Stimulated activated CD8-positive, alpha-beta memory T cell treated with anti-CD3 and anti-CD28 coated beads, Interleukin-4, amount 100 ng/mL, for 1 hour (primary cell): ENCODE results near the gene RPP40.
"Not testable (repeated sequence)": the region's sequence is repeated elsewhere in the genome, so short reads cannot be mapped to it uniquely, and the experiment has no call there.

Experiments
- DNase-seq, 2 donors: peaks; one replicate each; pipeline ENCODE4 v3.0.0-alpha.2; 2020; ENCODE audit warnings: low read depth in 2 of 2, low spot score in 1 of 2

RPP40 gene

GRCh38 chr6:5003604-5004372, at the start of gene RPP40:
TSS of gene RPP40 (minus strand) at chr6:5004037. CDS start at chr6:5004002, 35 bp downstream.
- peak; percentile 94 to 98 for DNase-seq

- no peak for DNase-seq
Measured at GRCh38 chr6:5053038-5053437, 49.2 kb upstream of the RPP40 start.

- DNase-seq: no peak
Measured at GRCh38 chr6:5051394-5051793, 47.6 kb upstream of the RPP40 start.

DNA sequence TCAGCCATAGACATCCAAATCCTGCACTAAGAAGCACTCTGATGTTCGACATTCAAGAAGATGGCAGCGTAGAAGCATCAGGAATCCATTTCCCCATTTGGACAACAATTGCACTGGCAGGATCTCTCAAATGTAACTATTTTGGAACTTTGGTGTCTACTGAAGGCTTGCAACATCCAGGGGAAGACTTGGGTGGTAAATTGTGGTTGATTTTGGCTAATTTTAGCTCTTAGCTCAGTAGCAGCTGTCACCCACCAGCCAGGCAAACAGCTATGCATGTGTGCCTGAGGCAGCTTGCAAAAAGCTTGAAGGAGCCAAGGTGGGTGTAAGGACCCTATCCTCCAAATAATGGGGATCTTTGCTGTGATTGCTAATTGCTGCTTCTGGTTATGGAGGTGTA, 46.2 kb upstream of the RPP40 start:
- no peak for DNase-seq

- DNase-seq: no peak
Measured at GRCh38 chr6:5046430-5046829, 42.6 kb upstream of the RPP40 start.

GRCh38 chr6:5045416-5045815, 41.6 kb upstream of the RPP40 start:
- DNase-seq: no peak

GRCh38 chr6:5044866-5045265, 41.0 kb upstream of the RPP40 start:
- DNase-seq: no peak

DNA sequence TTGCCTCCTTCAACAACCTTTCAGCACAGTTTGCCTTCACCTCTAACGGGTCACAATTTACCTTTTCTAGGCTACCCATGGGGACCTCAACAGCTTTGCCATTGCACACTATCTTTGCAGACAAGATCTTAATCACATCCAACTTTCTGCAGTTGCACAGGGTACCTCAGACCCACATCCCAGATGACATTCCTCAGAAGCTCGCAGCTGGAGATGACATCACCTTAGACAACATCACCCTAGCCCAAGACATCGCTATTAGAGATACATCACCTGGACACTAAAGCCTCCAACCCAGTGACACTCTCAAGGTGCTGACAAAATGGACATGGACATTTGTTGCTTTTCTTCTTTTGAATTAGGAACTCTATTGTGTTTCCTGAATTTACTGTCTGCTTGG, 38.6 kb upstream of the RPP40 start:
- DNase-seq: no peak

- no peak for DNase-seq
Measured at GRCh38 chr6:5041955-5042354, 38.1 kb upstream of the RPP40 start.

GRCh38 chr6:5036269-5036668, 32.4 kb upstream of the RPP40 start:
- no peak for DNase-seq

DNA sequence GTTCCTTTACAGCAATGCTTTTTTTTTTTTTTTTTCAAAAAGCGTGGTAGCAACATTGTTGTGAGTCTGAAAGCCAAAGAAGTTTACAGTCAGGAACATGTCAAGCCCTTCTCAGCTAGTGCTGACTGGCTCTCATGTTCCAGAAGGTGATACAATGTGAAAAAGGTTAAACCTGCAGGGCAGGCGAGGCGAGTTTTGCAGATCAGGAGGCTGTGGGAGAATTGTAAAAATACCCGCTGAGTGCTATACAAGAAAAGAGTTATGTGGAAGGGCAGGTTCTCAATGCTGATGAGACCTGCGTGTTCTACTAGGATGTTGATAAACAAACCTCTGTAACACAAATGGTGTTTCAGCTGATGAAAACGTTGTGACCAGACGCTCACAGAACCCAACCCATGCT, 30.9 kb upstream of the RPP40 start:
- DNase-seq: no peak

DNA sequence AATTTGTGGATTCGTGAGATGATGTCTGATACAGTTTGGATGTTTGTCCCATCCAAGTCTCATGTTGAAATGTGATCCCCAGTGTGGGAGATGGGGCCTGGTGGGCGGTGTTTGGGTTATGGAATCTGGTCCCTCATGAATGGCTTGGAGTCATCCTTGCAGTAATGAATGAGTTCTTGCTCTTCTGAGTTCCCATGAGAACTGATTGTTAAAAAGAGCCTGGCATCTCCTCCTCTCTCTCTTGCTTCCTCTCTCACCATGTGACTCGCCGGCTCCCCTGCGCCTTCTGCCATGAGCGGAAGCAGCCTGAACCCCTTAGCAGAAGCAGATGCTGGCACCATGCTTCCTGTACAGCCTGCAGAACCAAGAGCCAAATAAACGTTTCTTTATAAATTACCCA, 30.5 kb upstream of the RPP40 start:
- no peak for DNase-seq

DNA sequence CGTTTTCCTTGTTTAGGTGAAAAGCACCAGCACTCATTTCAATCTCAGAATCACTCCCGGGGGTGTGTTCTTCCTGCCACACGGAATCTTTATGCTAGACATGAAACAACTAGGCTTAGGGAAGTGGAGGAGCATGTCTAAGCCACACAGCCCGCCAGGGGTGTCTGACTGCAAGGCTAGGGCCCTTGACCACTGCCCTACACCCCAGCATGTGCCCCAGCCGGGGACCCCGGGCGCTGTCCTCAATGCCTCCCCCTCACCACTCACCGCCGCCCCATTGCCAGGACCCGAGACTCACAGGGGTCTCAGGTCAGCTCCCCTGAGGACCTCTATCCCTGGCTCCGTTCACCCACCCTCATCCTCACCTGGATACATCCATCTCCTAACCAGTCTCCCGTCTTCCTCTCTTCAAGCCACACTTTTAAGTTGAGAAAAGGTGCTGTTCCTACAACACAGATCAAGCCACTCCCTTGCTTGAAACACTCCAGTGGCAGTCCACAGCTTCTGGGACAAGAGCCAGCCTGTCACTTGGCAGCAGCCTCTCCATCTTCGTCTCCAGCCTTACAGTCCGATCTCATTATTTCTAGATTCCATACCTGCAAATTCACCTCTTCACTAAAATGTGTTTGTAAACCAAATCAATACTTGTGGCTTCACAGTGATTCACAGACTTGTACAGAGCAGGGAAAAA, 29.5 kb upstream of the RPP40 start:
- not testable (repeated sequence) for DNase-seq

DNA sequence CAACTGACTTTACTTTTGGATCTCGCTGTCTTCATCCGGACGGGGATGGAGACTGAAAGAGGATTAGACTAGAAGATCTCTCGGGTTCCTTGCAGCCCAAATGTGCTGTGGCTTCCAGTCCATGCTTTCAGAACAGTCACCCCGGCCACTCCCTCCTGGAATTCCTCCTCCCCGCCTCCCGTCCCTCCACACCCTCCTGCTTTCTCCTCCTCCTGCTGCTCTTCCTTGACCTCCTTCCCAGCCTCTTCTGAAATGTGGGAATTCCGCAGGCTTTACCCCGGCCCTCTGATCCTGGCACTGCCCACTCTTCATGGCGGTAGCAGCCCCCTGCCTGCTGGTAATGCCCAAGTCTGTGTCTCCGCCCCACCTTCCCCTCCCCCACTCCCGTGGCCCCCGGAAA, 28.9 kb upstream of the RPP40 start:
- not testable (repeated sequence) for DNase-seq

- no peak for DNase-seq
Measured at GRCh38 chr6:5031150-5031549, 27.3 kb upstream of the RPP40 start.

- peak; percentile 35 to 36 for DNase-seq
Measured at GRCh38 chr6:5030596-5031136, 26.8 kb upstream of the RPP40 start.

DNA sequence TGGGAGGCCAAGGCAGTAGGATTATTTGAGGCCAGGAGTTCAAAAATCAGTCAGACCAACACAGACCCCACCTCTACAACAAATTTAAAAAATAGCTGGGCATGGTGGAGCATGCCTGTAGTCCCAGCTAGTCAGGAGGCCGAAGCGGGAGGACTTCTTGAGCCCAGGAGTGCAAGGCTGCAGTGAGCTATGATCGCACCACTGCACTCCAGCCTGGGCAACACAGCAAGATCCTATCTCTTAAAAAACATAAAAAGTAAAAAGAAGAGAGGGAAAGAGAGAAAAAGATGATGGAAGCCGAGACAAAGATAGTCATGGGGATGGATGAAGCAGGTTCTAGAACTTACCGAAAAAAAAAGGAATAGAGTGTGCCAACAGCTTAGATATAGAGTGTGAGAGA, 25.8 kb upstream of the RPP40 start:
- no peak for DNase-seq

- no peak for DNase-seq
Measured at GRCh38 chr6:5028921-5029320, 25.1 kb upstream of the RPP40 start.

DNA sequence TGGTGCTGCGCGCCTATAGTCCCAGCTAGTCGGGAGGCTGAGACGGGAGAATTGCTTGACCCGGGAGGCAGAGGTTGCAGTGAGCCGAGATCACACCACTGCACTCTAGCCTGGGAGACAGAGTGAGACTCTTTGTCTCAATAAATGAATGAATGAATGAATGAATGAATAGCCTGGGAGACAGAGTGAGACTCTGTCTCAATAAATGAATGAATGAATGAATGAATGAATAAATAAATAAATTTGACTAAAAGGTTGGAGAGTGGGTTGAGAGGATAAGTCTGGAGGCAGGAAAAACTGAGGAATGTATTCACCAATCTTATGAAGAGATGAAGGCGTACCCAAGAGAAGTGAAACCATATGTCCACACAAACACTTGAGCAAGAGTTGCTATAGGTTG, 24.5 kb upstream of the RPP40 start:
- DNase-seq: no peak

DNA sequence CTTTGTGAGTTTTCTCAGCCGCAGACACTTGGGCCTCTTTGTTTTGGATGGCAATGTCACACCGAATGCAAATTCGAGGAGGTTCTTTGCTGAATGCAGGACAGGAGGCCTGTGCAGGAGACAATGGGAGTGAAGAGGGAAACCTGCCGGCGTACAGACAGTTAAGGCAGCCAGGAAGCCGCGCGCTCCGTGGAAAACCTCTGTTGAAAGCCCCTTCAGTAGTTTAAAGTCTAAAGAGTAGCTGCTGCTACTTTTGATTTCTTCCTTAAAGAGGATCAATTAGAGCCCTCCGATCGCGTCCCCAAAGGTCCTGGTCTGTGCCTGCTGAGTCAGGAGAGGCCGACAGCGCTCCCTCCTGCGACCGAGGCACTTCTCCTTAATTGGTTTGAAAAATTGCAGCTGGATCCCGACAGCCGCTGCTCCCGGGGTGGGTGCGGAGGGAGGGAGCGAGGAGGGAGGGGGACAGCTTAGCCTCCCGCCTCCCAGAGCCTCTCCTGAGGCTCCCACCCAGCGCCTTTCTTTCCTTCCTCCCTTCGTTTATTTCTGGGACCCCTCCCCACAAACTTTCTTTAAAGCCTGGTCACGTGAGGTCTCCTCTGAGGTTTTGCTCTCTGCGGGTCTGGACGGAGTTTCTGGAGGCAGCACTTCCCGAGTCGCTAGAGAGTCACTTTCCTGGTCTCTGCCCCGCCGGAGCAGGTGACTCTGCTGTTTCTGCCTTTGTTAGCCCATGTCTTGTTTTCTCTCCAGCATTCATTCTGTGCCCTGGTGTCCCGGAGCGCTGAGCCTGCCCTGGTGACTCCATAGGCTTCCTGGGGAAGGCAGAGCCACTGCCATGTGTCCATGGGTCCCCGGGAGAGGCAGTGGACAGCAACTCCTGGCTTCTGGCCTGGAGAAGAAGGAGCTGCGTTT, 22.3 kb upstream of the RPP40 start:
- DNase-seq: no peak

GRCh38 chr6:5023923-5024322, 20.1 kb upstream of the RPP40 start:
- DNase-seq: no peak
